ENCODE results near the gene COL5A2.

GRCh38 chr2:189162566-189162965, 17.0 kb downstream of the COL5A2 start:
- TF ChIP-seq CTCF (IDR thresholded peaks at IDR 0.05), result no peak
- no peak for TF ChIP-seq EZH2 (IDR thresholded peaks at IDR 0.05)
